H1 (cell line): Measurements from ENCODE around the gene SIX4. TPM values are rescaled to one million over a fixed set of nuclear protein-coding genes. Genes with fewer than 3 reads are reported as not detected.

ENCODE experiments used
- CTCF ChIA-PET: fragments of 300-600 bp; sonication (Branson Sonifier 250); formaldehyde crosslinking; loops from one replicate; lab custom pipeline; 2021; ENCODE audit not compliant: partially characterized antibody; lab: Charles Lee
- POLR2A ChIA-PET: fragments of 300-600 bp; sonication (Branson Sonifier 250); formaldehyde crosslinking; loops from one replicate; lab custom pipeline; 2021; ENCODE audit warnings: inconsistent platforms; ENCODE audit not compliant: partially characterized antibody; lab: Charles Lee
- DNase-seq, 2 experiments: peaks; one replicate each; pipeline versions ENCODE4 v3.0.0 to v3.0.0-alpha.2; 2010 to 2022; ENCODE audit warnings: low spot score in 2 of 2, low read depth in 1 of 2, mixed read lengths in 1 of 2
- FAIRE-seq: peaks from 2 replicates; lab custom pipeline; 2011; peaks lifted over from hg19 to GRCh38; lab: Jason Lieb, UNC
- H2AFZ ChIP-seq: 2 replicates; pipeline ENCODE4 v1.8.1; 2012; ENCODE audit warnings: low read length, inconsistent platforms
- H2AK5ac ChIP-seq: 2 replicates; pipeline ENCODE4 v1.6.1; 2013; ENCODE audit warnings: low read depth, low read length
- H2BK120ac ChIP-seq: replicated peaks from 2 replicates; pipeline ENCODE3; 2013; ENCODE audit warnings: low read depth, low read length, inconsistent platforms
- H2BK12ac ChIP-seq: 2 replicates; pipeline ENCODE4 v1.6.1; 2013; ENCODE audit warnings: low read depth, low read length
- H2BK15ac ChIP-seq: 2 replicates; pipeline ENCODE4 v1.6.1; 2013; ENCODE audit warnings: low read length
- H2BK20ac ChIP-seq: 2 replicates; pipeline ENCODE4 v1.6.1; 2013; ENCODE audit warnings: low read length
- H2BK5ac ChIP-seq: 2 replicates; pipeline ENCODE4 v1.6.1; 2013; ENCODE audit warnings: low read depth, low read length
- H3K14ac ChIP-seq: 2 replicates; pipeline ENCODE4 v1.6.1; 2013; ENCODE audit warnings: inconsistent platforms; ENCODE audit not compliant: insufficient read length
- H3K18ac ChIP-seq: 2 replicates; pipeline ENCODE4 v1.6.1; 2013; ENCODE audit warnings: low read length; ENCODE audit errors: extremely low read depth
- H3K23ac ChIP-seq: 2 replicates; pipeline ENCODE4 v1.6.1; 2013; ENCODE audit warnings: inconsistent platforms; ENCODE audit not compliant: insufficient read length
- H3K23me2 ChIP-seq: 2 replicates; pipeline ENCODE4 v1.6.1; 2013; ENCODE audit warnings: low read depth, low read length
- H3K27ac ChIP-seq: 2 replicates; pipeline ENCODE4 v1.6.1; 2011; ENCODE audit warnings: low read depth, low read length, inconsistent platforms
- H3K27me3 ChIP-seq, 4 experiments: replicated peaks in 1 of 4; 1 replicate in 1 of 4; 2 replicates in 3 of 4; pipeline versions ENCODE4 v1.6.1 to v1.8.1; 2011 to 2013; ENCODE audit warnings: low read length in 3 of 4, mild to moderate bottlenecking in 3 of 4, inconsistent platforms in 2 of 4, mixed read lengths in 2 of 4, moderate library complexity in 1 of 4; ENCODE audit not compliant: control insufficient read depth in 3 of 4, insufficient read depth in 3 of 4; ENCODE audit errors: extremely low read depth in 1 of 4
- H3K36me3 ChIP-seq, 4 experiments: 2 replicates each; pipeline versions ENCODE4 v1.6.1 to v1.8.1; 2011 to 2013; ENCODE audit warnings: mild to moderate bottlenecking in 4 of 4, low read length in 3 of 4, moderate library complexity in 2 of 4, control low read depth in 1 of 4, inconsistent platforms in 1 of 4; ENCODE audit not compliant: insufficient read depth in 4 of 4, control insufficient read depth in 2 of 4
- H3K4ac ChIP-seq: replicated peaks from 2 replicates; pipeline ENCODE3; 2013; ENCODE audit warnings: low read length, low read depth, mixed read lengths, inconsistent platforms; ENCODE audit not compliant: insufficient read length
- H3K4me1 ChIP-seq, 4 experiments: replicated peaks in 1 of 4; 1 replicate in 1 of 4; 2 replicates in 3 of 4; pipeline versions ENCODE4 v1.6.1 to v1.8.1; 2011 to 2013; ENCODE audit warnings: low read length in 3 of 4, inconsistent platforms in 2 of 4, mixed read lengths in 1 of 4; ENCODE audit not compliant: insufficient read depth in 4 of 4, control insufficient read depth in 3 of 4
- H3K4me2 ChIP-seq, 2 experiments: 2 replicates each; pipeline versions ENCODE4 v1.6.1 to v1.8.1; 2011 to 2013; ENCODE audit warnings: low read depth in 2 of 2, low read length in 2 of 2, control low read depth in 1 of 2, inconsistent platforms in 1 of 2, mild to moderate bottlenecking in 1 of 2; ENCODE audit not compliant: insufficient read depth in 1 of 2
- H3K4me3 ChIP-seq, 4 experiments: fragments of 200-600, 300-600 bp in 1 of 4; sonication (generic), shearing (Covaris generic), sonication (Bioruptor Twin) in 1 of 4; 2 replicates each; pipeline versions ENCODE4 v1.5.1 to v1.8.1; 2011 to 2016; ENCODE audit warnings: low read length in 4 of 4, low read depth in 3 of 4, control low read depth in 2 of 4, inconsistent platforms in 2 of 4, mild to moderate bottlenecking in 2 of 4, mixed read lengths in 1 of 4, moderate library complexity in 1 of 4; ENCODE audit not compliant: insufficient read depth in 2 of 4; ENCODE audit errors: extremely low read depth in 1 of 4
- H3K56ac ChIP-seq: replicated peaks from 2 replicates; pipeline ENCODE3; 2013; ENCODE audit warnings: low read depth, mild to moderate bottlenecking, mixed read lengths, low read length, inconsistent platforms; ENCODE audit not compliant: insufficient read length
- H3K79me1 ChIP-seq: 2 replicates; pipeline ENCODE4 v1.6.1; 2013; ENCODE audit warnings: low read depth, low read length, control low read depth
- H3K79me2 ChIP-seq, 2 experiments: 2 replicates each; pipeline versions ENCODE4 v1.6.1 to v1.8.1; 2012 to 2013; ENCODE audit warnings: low read length in 2 of 2, mild to moderate bottlenecking in 2 of 2, inconsistent platforms in 1 of 2; ENCODE audit not compliant: insufficient read depth in 2 of 2, control insufficient read depth in 1 of 2
- H3K9ac ChIP-seq, 4 experiments: replicated peaks in 1 of 4; 1 replicate in 1 of 4; 2 replicates in 3 of 4; pipeline versions ENCODE4 v1.6.1 to v1.8.1; 2011 to 2013; ENCODE audit warnings: low read depth in 3 of 4, low read length in 3 of 4, control low read depth in 2 of 4, mild to moderate bottlenecking in 2 of 4, moderate library complexity in 2 of 4, inconsistent platforms in 1 of 4; ENCODE audit errors: extremely low read depth in 1 of 4
- H3K9me3 ChIP-seq, 2 experiments: 2 replicates each; pipeline versions ENCODE4 v1.6.1 to v1.8.1; 2012 to 2013; ENCODE audit warnings: mild to moderate bottlenecking in 2 of 2, moderate library complexity in 2 of 2, control low read depth in 1 of 2, inconsistent platforms in 1 of 2, low read depth in 1 of 2, low read length in 1 of 2, mixed read lengths in 1 of 2; ENCODE audit not compliant: insufficient read depth in 2 of 2
- H4K20me1 ChIP-seq, 2 experiments: replicated peaks in 1 of 2; 2 replicates each; pipeline versions ENCODE3 to v1.8.1; 2011 to 2013; ENCODE audit warnings: inconsistent platforms in 2 of 2, low read length in 2 of 2, mild to moderate bottlenecking in 1 of 2; ENCODE audit not compliant: insufficient read depth in 2 of 2, control insufficient read depth in 1 of 2
- H4K5ac ChIP-seq: 2 replicates; pipeline ENCODE4 v1.6.1; 2013; ENCODE audit warnings: low read length, low read depth, mixed read lengths, inconsistent platforms; ENCODE audit not compliant: insufficient read length
- H4K8ac ChIP-seq: 2 replicates; pipeline ENCODE4 v1.8.0; 2013; ENCODE audit warnings: mild to moderate bottlenecking, moderate library complexity, low read length, inconsistent platforms; ENCODE audit not compliant: insufficient read depth; ENCODE audit errors: extremely low read depth
- H4K91ac ChIP-seq: replicated peaks from 2 replicates; pipeline ENCODE3; 2013; ENCODE audit warnings: low read length, mixed read lengths, inconsistent platforms; ENCODE audit not compliant: insufficient read length
- GABPA ChIP-seq: IDR thresholded peaks from 2 replicates; pipeline ENCODE4 v1.6.1; 2011; ENCODE audit warnings: mild to moderate bottlenecking, low read length, moderate library complexity, borderline replicate concordance; ENCODE audit not compliant: insufficient read depth
- HDAC2 ChIP-seq, 2 experiments: fragments of 300-600 bp in 1 of 2; sonication (generic) in 1 of 2; IDR thresholded peaks; 2 replicates each; pipeline ENCODE4 v1.6.1; 2011 to 2012; ENCODE audit warnings: low read depth in 2 of 2, low read length in 2 of 2, mild to moderate bottlenecking in 2 of 2, moderate library complexity in 2 of 2, borderline replicate concordance in 1 of 2, inconsistent platforms in 1 of 2
- RAD21 ChIP-seq, 2 experiments: IDR thresholded peaks in 1 of 2; conservative IDR thresholded peaks in 1 of 2; 2 replicates each; pipeline ENCODE4 v1.6.1; 2011; ENCODE audit warnings: low read depth in 2 of 2, low read length in 2 of 2, improper control_type of control experiment in 1 of 2, inconsistent platforms in 1 of 2, mild to moderate bottlenecking in 1 of 2, moderate library complexity in 1 of 2
- SUZ12 ChIP-seq: fragments of 200-600 bp; sonication (generic); IDR thresholded peaks from 2 replicates; pipeline ENCODE4 v1.6.1; 2012; ENCODE audit warnings: mild to moderate bottlenecking, inconsistent platforms, low read length, moderate library complexity, mixed read lengths
- WGBS, 2 experiments: shearing (Covaris generic) in 1 of 2; methylation state at CpG; one replicate each; pipeline versions ENCODE4 v1.1.6 to v1.1.7; 2013 to 2015; ENCODE audit warnings: low lambda C conversion rate in 2 of 2, mixed read lengths in 2 of 2, inconsistent platforms in 1 of 2, low coverage in 1 of 2, missing lambda C conversion rate in 1 of 2; ENCODE audit not compliant: insufficient replicate concordance in 2 of 2, insufficient coverage in 1 of 2, insufficient read length in 1 of 2; ENCODE audit errors: extremely low coverage in 1 of 2, missing lambda C conversion rate in 1 of 2; 5-methylcytosine and 5-hydroxymethylcytosine counted together
- polyA plus RNA-seq, 7 experiments: library from polyadenylated mRNA; depleted of rRNA in 3 of 7; stranded (reverse) in 5 of 7; unstranded in 2 of 7; fragments of >200 nt in 5 of 7; fragments of 200-250 nt in 2 of 7; gene quantifications; 1 replicate in 5 of 7; 2 replicates in 1 of 7; 4 replicates in 1 of 7; pipeline versions ENCODE4 v1.2.1 to v1.2.3, GENCODE V29; 2011 to 2013; ENCODE audit warnings: missing spikeins in 2 of 7, mixed read lengths in 2 of 7
- total RNA-seq: library from RNA; stranded (reverse); fragmentation: NEBNext Ultra II Directional; extraction: Animal tissue kit (Norgen Biotek cat#: 25700); gene quantifications from 2 replicates; pipeline ENCODE4 v1.2.1, GENCODE V29; 2021

SIX4 gene
- total and polyA plus RNA-seq, 2 of the 8 experiments (the other 6 are each of a cell fraction or from before 2014, with no cell fraction given): 9.0 to 38.9 TPM

DNA sequence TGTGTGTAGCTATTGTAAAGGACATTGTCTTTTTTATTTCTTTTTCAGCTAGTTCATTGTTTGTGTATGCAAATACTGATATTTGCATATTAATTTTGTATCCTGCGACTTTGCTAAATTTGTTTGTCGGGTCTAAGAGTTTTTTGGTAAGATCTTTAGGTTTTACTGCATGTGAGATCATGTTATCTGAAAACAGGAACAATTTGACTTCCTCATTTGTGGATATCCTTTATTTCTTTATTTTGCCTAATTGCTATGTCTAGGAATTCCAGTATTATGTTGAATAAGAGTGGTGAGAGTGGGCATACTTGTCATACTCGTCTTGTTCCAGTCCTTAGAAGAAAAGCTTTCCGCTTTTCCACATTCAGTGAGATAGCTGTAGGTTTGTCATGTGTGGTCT lies 28.8 kb downstream of the SIX4 start:
- H4K20me1 ChIP-seq: no peaks in the 10 kb centered on the region
- no peak overlapping the region for H2AK5ac ChIP-seq
- no peaks in the 10 kb centered on the region for H3K36me3 ChIP-seq
- H3K27ac ChIP-seq: no peak overlapping the region
- no peaks in the 10 kb centered on the region for H3K27me3 ChIP-seq
- no peaks in the 10 kb centered on the region for H3K4me1 ChIP-seq
- no peak overlapping the region for H4K5ac ChIP-seq
- no peak overlapping the region for H3K4me3 ChIP-seq
- POLR2A ChIA-PET: no interaction called here
- H3K79me2 ChIP-seq: no peaks in the 10 kb centered on the region
- H2BK5ac ChIP-seq: no peak overlapping the region
- no peak overlapping the region for H2BK120ac ChIP-seq
- H2BK12ac ChIP-seq: no peak overlapping the region
- H3K4me2 ChIP-seq: no peak overlapping the region
- no peak overlapping the region for H4K8ac ChIP-seq
- TF ChIP-seq HDAC2 (IDR thresholded peaks at IDR 0.05; ENCODE audit: borderline replicate concordance in 1 of 2, low read depth in 2 of 2, low read length in 2 of 2) (no peak), GABPA (no peak), SUZ12 (no peak), RAD21 (IDR thresholded peaks at IDR 0.05 in 1 of 2, conservative IDR thresholded peaks at IDR 0.05 in 1 of 2; ENCODE audit: low read depth in 2 of 2, low read length in 2 of 2) (no peak)
- no peak overlapping the region for H3K14ac ChIP-seq
- CTCF ChIA-PET: interaction anchor here (0.6 kb wide), 1 partner anchor 171 kb away, joined by 3 read pairs; no protein-coding TSS in a partner anchor
- FAIRE-seq: no peak
- no peak overlapping the region for H3K9ac ChIP-seq
- no peak overlapping the region for H3K18ac ChIP-seq
- H3K79me1 ChIP-seq: no peaks in the 10 kb centered on the region
- no peak overlapping the region for H2AFZ ChIP-seq
- no peak overlapping the region for H3K56ac ChIP-seq
- 87% methylated on average over 4 of the region's 4 CpGs; no CpG with 5 or more reads in 1 of the 2 experiments for whole genome bisulfite sequencing, 2 experiments
- H3K23me2 ChIP-seq: no peaks in the 10 kb centered on the region
- no peak overlapping the region for H2BK20ac ChIP-seq
- H4K91ac ChIP-seq: no peak overlapping the region
- DNase-seq: no peak
- H2BK15ac ChIP-seq: no peak overlapping the region
- peaks cover 0 to 3% of the 10 kb centered on the region in 2 experiments; a peak in 1 of 4 replicates for H3K9me3 ChIP-seq
- no peak overlapping the region for H3K4ac ChIP-seq
- H3K23ac ChIP-seq: no peak overlapping the region
